ENCODE measurements around the gene PNRC1. TPM values are rescaled to one million over a fixed set of nuclear protein-coding genes. Genes with fewer than 3 reads are reported as not detected.
A peak's percentile ranks its signal among the peaks of the same experiment; 100 is the strongest.

PNRC1 gene
- total RNA-seq, 1 donor from 2014 or later: 51.2 TPM

- no peaks in the 10 kb centered on the region for H3K4me1 Mint-ChIP-seq
- peaks cover 5% of the 10 kb centered on the region for H3K9me3 Mint-ChIP-seq
- no peak overlapping the region for H3K27ac Mint-ChIP-seq
- H3K36me3 Mint-ChIP-seq (ENCODE audit: low read depth): no peaks in the 10 kb centered on the region
- intact Hi-C loops (cut with micrococcal nuclease): no loop called here
- DNase-seq: no peak
- no peak overlapping the region for H3K4me3 Mint-ChIP-seq
- H3K27me3 Mint-ChIP-seq: peaks cover 8% of the 10 kb centered on the region
These were observed 10.9 kb upstream of the PNRC1 start for GRCh38 chr6:89069536-89070163.

GRCh38 chr6:89071036-89071435 is 9.5 kb upstream of the PNRC1 start:
- no peak for DNase-seq
- H3K9me3 Mint-ChIP-seq: peaks cover 5% of the 10 kb centered on the region
- H3K27me3 Mint-ChIP-seq: peaks cover 8% of the 10 kb centered on the region
- no peak overlapping the region for H3K27ac Mint-ChIP-seq
- H3K4me3 Mint-ChIP-seq: no peak overlapping the region
- H3K36me3 Mint-ChIP-seq (ENCODE audit: low read depth): no peaks in the 10 kb centered on the region
- H3K4me1 Mint-ChIP-seq: no peaks in the 10 kb centered on the region
- intact Hi-C loops (cut with micrococcal nuclease): no loop called here

- peaks cover 7% of the 10 kb centered on the region for H3K9me3 Mint-ChIP-seq
These were observed 7.4 kb upstream of the PNRC1 start for GRCh38 chr6:89073014-89073620.

GRCh38 chr6:89073840-89074239 is 6.7 kb upstream of the PNRC1 start:
- peaks cover 5% of the 10 kb centered on the region for H3K4me1 Mint-ChIP-seq
- intact Hi-C loops (cut with micrococcal nuclease): no loop called here
- no peaks in the 10 kb centered on the region for H3K27me3 Mint-ChIP-seq
- H3K4me3 Mint-ChIP-seq: no peak overlapping the region
- no peak for DNase-seq
- no peak overlapping the region for H3K27ac Mint-ChIP-seq
- H3K9me3 Mint-ChIP-seq: peaks cover 7% of the 10 kb centered on the region
- no peaks in the 10 kb centered on the region for H3K36me3 Mint-ChIP-seq (ENCODE audit: low read depth)

More at GRCh38 chr6:89073014-89073620, 7.4 kb upstream of the PNRC1 start:
- no peak overlapping the region for H3K4me3 Mint-ChIP-seq
- H3K36me3 Mint-ChIP-seq (ENCODE audit: low read depth): no peaks in the 10 kb centered on the region
- H3K27me3 Mint-ChIP-seq: no peaks in the 10 kb centered on the region
- intact Hi-C loops (cut with micrococcal nuclease): no loop called here
- H3K27ac Mint-ChIP-seq: no peak overlapping the region
- peaks cover 2% of the 10 kb centered on the region for H3K4me1 Mint-ChIP-seq
- DNase-seq: no peak

GRCh38 chr6:89079511-89080234 is 878 bp upstream of the PNRC1 start:
- H3K4me3 Mint-ChIP-seq: peak overlapping the region; percentile 89
- H3K27ac Mint-ChIP-seq: peak overlapping the region; percentile 98
- H3K36me3 Mint-ChIP-seq (ENCODE audit: low read depth): peaks cover 21% of the 10 kb centered on the region
- peak; percentile 90 for DNase-seq
- H3K9me3 Mint-ChIP-seq: peaks cover 3% of the 10 kb centered on the region
- peaks cover 22% of the 10 kb centered on the region for H3K4me1 Mint-ChIP-seq
- intact Hi-C loops (cut with micrococcal nuclease): loop anchor here (1.0 to 10.0 kb wide), 11 partner anchors 19 to 1925 kb away; partner anchors contain the start of genes AKIRIN2, CASP8AP2, LYRM2 and MAP3K7
- no peaks in the 10 kb centered on the region for H3K27me3 Mint-ChIP-seq

GRCh38 chr6:89081129-89081422 is 525 bp downstream of the PNRC1 start:
- H3K4me3 Mint-ChIP-seq: peak overlapping the region; percentile 89
- peaks cover 3% of the 10 kb centered on the region for H3K9me3 Mint-ChIP-seq
- DNase-seq: no peak
- peak overlapping the region; percentile 98 for H3K27ac Mint-ChIP-seq
- intact Hi-C loops (cut with micrococcal nuclease): loop anchor here (1.0 to 10.0 kb wide), 8 partner anchors 18 to 1926 kb away; partner anchors contain the start of genes AKIRIN2, CASP8AP2, MAP3K7 and UBE2J1
- H3K27me3 Mint-ChIP-seq: no peaks in the 10 kb centered on the region
- peaks cover 35% of the 10 kb centered on the region for H3K36me3 Mint-ChIP-seq (ENCODE audit: low read depth)
- H3K4me1 Mint-ChIP-seq: peaks cover 26% of the 10 kb centered on the region

GRCh38 chr6:89081423-89082322 is 1.1 kb downstream of the PNRC1 start:
- Mint-ChIP-seq H3K4me3 (peak overlapping the region; percentile 89), H3K36me3 (ENCODE audit: low read depth) (peaks cover 38% of the 10 kb centered on the region), H3K27me3 (no peaks in the 10 kb centered on the region), H3K4me1 (peaks cover 28% of the 10 kb centered on the region), H3K9me3 (peaks cover 3% of the 10 kb centered on the region), H3K27ac (peak overlapping the region; percentile 92)
- DNase-seq: peak; percentile 99
- intact Hi-C loops (cut with micrococcal nuclease): loop anchor here (1.0 to 10.0 kb wide), 9 partner anchors 17 to 1927 kb away; partner anchors contain the start of genes AKIRIN2, CASP8AP2, MAP3K7 and UBE2J1

- Mint-ChIP-seq H3K4me1 (peaks cover 27% of the 10 kb centered on the region), H3K36me3 (ENCODE audit: low read depth) (peaks cover 41% of the 10 kb centered on the region), H3K27ac (peak overlapping the region; percentile 92), H3K9me3 (no peaks in the 10 kb centered on the region), H3K4me3 (peak overlapping the region; percentile 89), H3K27me3 (no peaks in the 10 kb centered on the region)
- peak; percentile 77 for DNase-seq
- intact Hi-C loops (cut with micrococcal nuclease): loop anchor here (2.0 to 10.0 kb wide), 4 partner anchors 34 to 1928 kb away; partner anchors contain the start of genes CASP8AP2, MAP3K7 and ZNF292
These were observed 1.9 kb downstream of the PNRC1 start for GRCh38 chr6:89082486-89082891.

GRCh38 chr6:89084542-89084941 is 4.0 kb downstream of the PNRC1 start:
- Mint-ChIP-seq H3K4me3 (peak overlapping the region; percentile 9), H3K9me3 (no peaks in the 10 kb centered on the region), H3K27me3 (no peaks in the 10 kb centered on the region), H3K36me3 (ENCODE audit: low read depth) (peaks cover 46% of the 10 kb centered on the region), H3K4me1 (peaks cover 24% of the 10 kb centered on the region), H3K27ac (no peak overlapping the region)
- no peak for DNase-seq
- intact Hi-C loops (cut with micrococcal nuclease): loop anchor here (5.0 to 10.0 kb wide), 3 partner anchors 743 to 1930 kb away; partner anchors contain the start of genes CASP8AP2, MAP3K7 and ZNF292

GRCh38 chr6:89084954-89085353 is 4.4 kb downstream of the PNRC1 start:
- no peak overlapping the region for H3K27ac Mint-ChIP-seq

GRCh38 chr6:89085409-89086205 is 5.1 kb downstream of the PNRC1 start:
- Mint-ChIP-seq H3K4me3 (no peak overlapping the region), H3K36me3 (ENCODE audit: low read depth) (peaks cover 46% of the 10 kb centered on the region), H3K9me3 (no peaks in the 10 kb centered on the region), H3K4me1 (peaks cover 24% of the 10 kb centered on the region), H3K27ac (no peak overlapping the region), H3K27me3 (no peaks in the 10 kb centered on the region)
- no peak for DNase-seq
- intact Hi-C loops (cut with micrococcal nuclease): loop anchor here (10.0 kb wide), 1 partner anchor 1931 kb away; the partner anchor contains the start of gene ZNF292

More at GRCh38 chr6:89084954-89085353, 4.4 kb downstream of the PNRC1 start:
- Mint-ChIP-seq H3K27me3 (no peaks in the 10 kb centered on the region), H3K4me1 (peaks cover 24% of the 10 kb centered on the region), H3K4me3 (peak overlapping the region; percentile 9), H3K36me3 (ENCODE audit: low read depth) (peaks cover 46% of the 10 kb centered on the region), H3K9me3 (no peaks in the 10 kb centered on the region)
- DNase-seq: no peak
- intact Hi-C loops (cut with micrococcal nuclease): loop anchor here (5.0 to 10.0 kb wide), 3 partner anchors 742 to 1930 kb away; partner anchors contain the start of genes CASP8AP2, MAP3K7 and ZNF292

- Mint-ChIP-seq H3K4me1 (peaks cover 19% of the 10 kb centered on the region), H3K36me3 (ENCODE audit: low read depth) (peaks cover 39% of the 10 kb centered on the region), H3K9me3 (no peaks in the 10 kb centered on the region), H3K27ac (no peak overlapping the region), H3K4me3 (no peak overlapping the region), H3K27me3 (no peaks in the 10 kb centered on the region)
- DNase-seq: no peak
- intact Hi-C loops (cut with micrococcal nuclease): loop anchor here (10.0 kb wide), 1 partner anchor 1933 kb away; the partner anchor contains the start of gene ZNF292
These were observed 7.3 kb downstream of the PNRC1 start for GRCh38 chr6:89087881-89088280.
